B cell (primary cell): ENCODE data around the gene MBOAT7. TPM values are rescaled to one million over a fixed set of nuclear protein-coding genes. Genes with fewer than 3 reads are reported as not detected.

Experiments used
- ATAC-seq: fragments of 200-7000 bp; cut with Tn5 transposase; one replicate; pipeline ENCODE4 v1.10.0; 2021; ENCODE audit warnings: low read depth, mild to moderate bottlenecking, moderate number of reproducible peaks, moderate library complexity
- CTCF ChIA-PET: fragments of 350-600 bp; sonication (Branson Sonifier 250); formaldehyde crosslinking; loops from one replicate; lab custom pipeline; 2021; ENCODE audit warnings: antibody characterized with exemption, inconsistent platforms; lab: Charles Lee
- POLR2A ChIA-PET: fragments of 350-600 bp; sonication (Branson Sonifier 250); formaldehyde crosslinking; loops from one replicate; lab custom pipeline; 2021; ENCODE audit warnings: antibody characterized with exemption; lab: Charles Lee
- DNase-seq: peaks from one replicate; pipeline ENCODE4 v3.0.0; 2013
- H2AFZ ChIP-seq: 2 replicates; pipeline ENCODE4 v1.6.1; 2012; ENCODE audit warnings: mild to moderate bottlenecking, low read depth, low read length; ENCODE audit not compliant: insufficient read depth, poor library complexity, severe bottlenecking
- H3K27ac ChIP-seq, 2 donors: 1 replicate in 1 of 2; 2 replicates in 1 of 2; pipeline ENCODE4 v1.5.1; 2012 to 2013; ENCODE audit warnings: low read length in 2 of 2, mild to moderate bottlenecking in 2 of 2, moderate library complexity in 1 of 2
- H3K27me3 ChIP-seq, 4 experiments: fragments of 200-600 bp in 1 of 4; sonication (generic) in 1 of 4; replicated peaks in 1 of 4; 1 replicate in 2 of 4; 2 replicates in 2 of 4; pipeline versions ENCODE4 v1.6.1 to v1.7.0; 2013 to 2016; ENCODE audit warnings: low read length in 3 of 4, mild to moderate bottlenecking in 2 of 4, mixed read lengths in 1 of 4, moderate library complexity in 1 of 4; ENCODE audit not compliant: insufficient read depth in 4 of 4, control insufficient read depth in 3 of 4; ENCODE audit errors: control extremely low read depth in 1 of 4
- H3K36me3 ChIP-seq, 2 experiments: replicated peaks in 1 of 2; 1 replicate in 1 of 2; 2 replicates in 1 of 2; pipeline versions ENCODE4 v1.6.1 to v1.7.1; 2013; ENCODE audit warnings: low read length in 1 of 2; ENCODE audit not compliant: insufficient read depth in 2 of 2, control insufficient read depth in 1 of 2; ENCODE audit errors: control extremely low read depth in 1 of 2, extremely low read depth in 1 of 2
- H3K4me1 ChIP-seq, 2 donors: fragments of 200-600 bp in 1 of 2; sonication (generic) in 1 of 2; 1 replicate in 1 of 2; 2 replicates in 1 of 2; pipeline versions ENCODE4 v1.5.1 to v1.6.1; 2013 to 2017; ENCODE audit warnings: low read length in 2 of 2; ENCODE audit not compliant: control insufficient read depth in 2 of 2, insufficient read depth in 2 of 2
- H3K4me2 ChIP-seq: replicated peaks from 2 replicates; pipeline ENCODE3; 2012; ENCODE audit warnings: mild to moderate bottlenecking, low read depth, low read length; ENCODE audit not compliant: poor library complexity, severe bottlenecking
- H3K4me3 ChIP-seq, 5 experiments: fragments of 200-600 bp in 1 of 5; sonication (generic) in 1 of 5; 1 replicate in 3 of 5; 2 replicates in 2 of 5; pipeline versions ENCODE4 v1.5.1 to v1.7.0; 2011 to 2016; ENCODE audit warnings: low read length in 4 of 5, mild to moderate bottlenecking in 4 of 5, low read depth in 2 of 5, control low read depth in 1 of 5, moderate library complexity in 1 of 5; ENCODE audit not compliant: insufficient read depth in 1 of 5; ENCODE audit errors: control extremely low read depth in 1 of 5, extremely low read depth in 1 of 5
- H3K79me2 ChIP-seq: fragments of 200-600 bp; sonication (generic); one replicate; pipeline ENCODE4 v1.6.0; 2016; ENCODE audit warnings: low read length; ENCODE audit not compliant: control insufficient read depth, insufficient read depth
- H3K9ac ChIP-seq: fragments of 200-600 bp; sonication (generic); 2 replicates; pipeline ENCODE4 v1.6.1; 2017; ENCODE audit warnings: mild to moderate bottlenecking, low read length, moderate library complexity
- H3K9me3 ChIP-seq, 3 donors: one replicate each; pipeline versions ENCODE4 v1.6.1 to v1.7.1; 2013; ENCODE audit warnings: low read length in 2 of 3; ENCODE audit not compliant: control insufficient read depth in 2 of 3, insufficient read depth in 1 of 3; ENCODE audit errors: control extremely low read depth in 1 of 3
- H4K20me1 ChIP-seq: 2 replicates; pipeline ENCODE4 v1.6.0; 2012; ENCODE audit warnings: mild to moderate bottlenecking, low read length; ENCODE audit not compliant: insufficient read depth, control insufficient read depth, poor library complexity, severe bottlenecking
- H3K27ac Mint-ChIP-seq: one replicate; pipeline ENCODE4 v1.8.0; 2021; ENCODE audit warnings: mixed read lengths
- H3K27me3 Mint-ChIP-seq: one replicate; pipeline ENCODE4 v1.8.0; 2021; ENCODE audit warnings: mixed read lengths
- H3K4me1 Mint-ChIP-seq: one replicate; pipeline ENCODE4 v1.8.0; 2021; ENCODE audit warnings: mixed read lengths
- H3K4me3 Mint-ChIP-seq: one replicate; pipeline ENCODE4 v1.8.0; 2021; ENCODE audit warnings: mixed read lengths
- H3K9me3 Mint-ChIP-seq: one replicate; pipeline ENCODE4 v1.8.0; 2022; ENCODE audit warnings: mixed read lengths; ENCODE audit not compliant: insufficient read depth
- EZH2 ChIP-seq: IDR thresholded peaks from 2 replicates; pipeline ENCODE4 v1.6.1; 2012; ENCODE audit warnings: borderline replicate concordance, low read depth, mild to moderate bottlenecking, moderate library complexity, low read length; ENCODE audit not compliant: insufficient read depth, poor library complexity, severe bottlenecking
- WGBS: methylation state at CpG from one replicate; pipeline ENCODE4 v1.1.5; 2013; ENCODE audit warnings: missing lambda C conversion rate; ENCODE audit not compliant: insufficient coverage; 5-methylcytosine and 5-hydroxymethylcytosine counted together
- intact Hi-C: fragments of 100-400 bp; cut with micrococcal nuclease; formaldehyde crosslinking; loops from one replicate; pipeline ENCODE4 v1.10.0; 2022
- polyA plus RNA-seq: library from polyadenylated mRNA; depleted of rRNA; stranded (reverse); fragments of >200 nt; gene quantifications from 2 replicates; pipeline ENCODE4 v1.2.3, GENCODE V29; 2012
- total RNA-seq, 2 donors: library from RNA; stranded (reverse); fragments of 120-200 nt in 1 of 2; gene quantifications; 1 replicate in 1 of 2; 2 replicates in 1 of 2; pipeline versions ENCODE4 v1.2.3 to v1.2.4, GENCODE V29; 2013 to 2022
- TF ChIP-seq, protein P1 (sequence below): fragments of 200-600 bp; IDR thresholded peaks from one replicate; pipeline ENCODE4 v1.8.0; 2022; ENCODE audit warnings: antibody characterized with exemption, mild to moderate bottlenecking

Gene MBOAT7
- total and polyA plus RNA-seq, 2 donors (not counting 1 experiment from before 2014, with no cell fraction given), result 22.3 to 34.8 TPM

DNA sequence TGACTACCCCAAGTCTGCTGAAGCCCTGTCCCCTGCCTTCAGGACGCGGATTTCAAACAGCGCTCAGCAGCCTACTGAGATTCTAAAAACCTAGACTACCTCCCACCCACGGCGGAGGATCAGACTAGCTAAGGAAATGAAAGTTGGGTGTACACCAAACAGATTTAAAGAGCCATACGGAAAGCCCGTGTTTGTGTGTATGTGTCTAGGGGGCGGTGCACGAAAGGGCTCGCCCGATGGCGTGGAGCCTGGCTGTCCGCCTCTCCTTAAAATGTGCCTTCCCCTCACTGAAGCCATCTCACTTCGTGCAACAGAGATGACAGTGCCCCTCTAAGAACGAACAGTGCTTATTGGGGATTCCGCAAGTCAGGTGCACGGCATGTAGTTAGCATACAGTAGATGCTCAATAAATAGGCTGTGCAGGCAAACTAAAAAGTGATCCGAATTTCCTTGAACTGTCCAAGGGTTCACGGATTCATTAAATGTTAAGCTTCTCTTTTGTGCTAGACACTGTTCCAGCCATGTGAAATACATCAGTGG is 30.5 kb downstream of the MBOAT7 start:
- Histone ChIP-seq H3K27ac (peak overlapping the region; percentile 70 to 81), H3K4me3 (peak overlapping the region; percentile 67 to 95 (median 79)), H3K9ac (peak overlapping the region; percentile 89), H3K79me2 (peaks cover 27% of the 10 kb centered on the region), H3K27me3 (no peaks in the 10 kb centered on the region), H4K20me1 (peaks cover 47% of the 10 kb centered on the region), H3K9me3 (no peaks in the 10 kb centered on the region), H3K4me1 (peaks cover 30 to 43% of the 10 kb centered on the region in 2 donors), H3K4me2 (peak overlapping the region; percentile 88), H3K36me3 (peaks cover 2 to 47% of the 10 kb centered on the region in 2 experiments), H2AFZ (peak overlapping the region; percentile 95)
- DNase-seq (peak; percentile 52), ATAC-seq (no peak)
- peak overlapping the region; percentile 100 for H3K4me3 Mint-ChIP-seq
- ChIA-PET POLR2A (interaction anchor here (0.7 to 2.7 kb wide), 6 partner anchors 11 to 1181 kb away, joined by 3 to 24 read pairs (median 8); partner anchors contain the start of genes CNOT3, KMT5C, MBOAT7 and PRPF31), CTCF (interaction anchor here (0.7 to 1.9 kb wide), 10 partner anchors 9 to 320 kb away, joined by 3 to 8 read pairs (median 5); partner anchors contain the start of genes CNOT3, MBOAT7 and TSEN34)
- H3K27ac Mint-ChIP-seq, result peak overlapping the region; percentile 100
- 6% methylated on average over 8 of the region's 19 CpGs for WGBS
- peaks cover 3% of the 10 kb centered on the region for H3K27me3 Mint-ChIP-seq
- intact Hi-C loops, result loop anchor here (1.0 to 2.0 kb wide), 6 partner anchors 9 to 290 kb away; partner anchors contain the start of genes CNOT3, LENG8, NDUFA3 and PRPF31
- TF ChIP-seq, protein P1, sequence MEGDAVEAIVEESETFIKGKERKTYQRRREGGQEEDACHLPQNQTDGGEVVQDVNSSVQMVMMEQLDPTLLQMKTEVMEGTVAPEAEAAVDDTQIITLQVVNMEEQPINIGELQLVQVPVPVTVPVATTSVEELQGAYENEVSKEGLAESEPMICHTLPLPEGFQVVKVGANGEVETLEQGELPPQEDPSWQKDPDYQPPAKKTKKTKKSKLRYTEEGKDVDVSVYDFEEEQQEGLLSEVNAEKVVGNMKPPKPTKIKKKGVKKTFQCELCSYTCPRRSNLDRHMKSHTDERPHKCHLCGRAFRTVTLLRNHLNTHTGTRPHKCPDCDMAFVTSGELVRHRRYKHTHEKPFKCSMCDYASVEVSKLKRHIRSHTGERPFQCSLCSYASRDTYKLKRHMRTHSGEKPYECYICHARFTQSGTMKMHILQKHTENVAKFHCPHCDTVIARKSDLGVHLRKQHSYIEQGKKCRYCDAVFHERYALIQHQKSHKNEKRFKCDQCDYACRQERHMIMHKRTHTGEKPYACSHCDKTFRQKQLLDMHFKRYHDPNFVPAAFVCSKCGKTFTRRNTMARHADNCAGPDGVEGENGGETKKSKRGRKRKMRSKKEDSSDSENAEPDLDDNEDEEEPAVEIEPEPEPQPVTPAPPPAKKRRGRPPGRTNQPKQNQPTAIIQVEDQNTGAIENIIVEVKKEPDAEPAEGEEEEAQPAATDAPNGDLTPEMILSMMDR, result no peak
- TF ChIP-seq EZH2, result no peak
- no peaks in the 10 kb centered on the region for H3K9me3 Mint-ChIP-seq
- H3K4me1 Mint-ChIP-seq, result peaks cover 42% of the 10 kb centered on the region

DNA sequence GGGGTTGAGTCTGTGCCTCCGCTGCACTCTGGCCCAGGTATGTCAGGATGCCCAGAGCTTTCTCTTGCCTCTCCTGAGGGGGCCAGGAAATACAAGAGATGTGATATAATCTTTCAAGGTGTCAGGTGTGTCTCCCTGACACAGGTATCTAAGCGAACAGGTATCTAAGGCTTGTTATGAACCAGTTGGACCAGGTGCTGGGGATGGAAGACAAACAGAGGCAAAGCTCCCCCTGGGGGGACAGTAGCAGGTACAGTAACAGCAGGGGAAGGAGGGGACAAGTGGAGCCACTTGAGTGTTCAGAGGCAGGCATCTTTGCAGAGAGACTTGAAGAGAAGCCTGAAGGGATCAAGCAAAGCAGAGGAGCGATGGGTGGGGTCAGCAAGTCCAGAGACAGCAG is 32.4 kb downstream of the MBOAT7 start:
- no peak overlapping the region for H3K27ac ChIP-seq
- CTCF ChIA-PET, result no interaction called here
- WGBS, result 100% methylated on average over 3 of the region's 3 CpGs
- peak overlapping the region; percentile 43 for H3K4me3 Mint-ChIP-seq
- TF ChIP-seq, protein P1, result no peak
- no peak for TF ChIP-seq EZH2
- no peaks in the 10 kb centered on the region for H3K27me3 ChIP-seq
- intact Hi-C loops, result no loop called here
- DNase-seq (no peak), ATAC-seq (no peak)
- H4K20me1 ChIP-seq, result peaks cover 63% of the 10 kb centered on the region
- H3K4me2 ChIP-seq, result no peak overlapping the region
- H3K36me3 ChIP-seq, result peaks cover 2 to 57% of the 10 kb centered on the region in 2 experiments
- H3K9me3 ChIP-seq, result no peaks in the 10 kb centered on the region
- H3K9ac ChIP-seq, result no peak overlapping the region
- no peaks in the 10 kb centered on the region for H3K27me3 Mint-ChIP-seq
- no peaks in the 10 kb centered on the region for H3K9me3 Mint-ChIP-seq
- peaks cover 27% of the 10 kb centered on the region for H3K79me2 ChIP-seq
- peak overlapping the region; percentile 50 for H3K27ac Mint-ChIP-seq
- H3K4me3 ChIP-seq, result no peak overlapping the region
- H2AFZ ChIP-seq, result no peak overlapping the region
- POLR2A ChIA-PET, result interaction anchor here (1.1 kb wide), 1 partner anchor 20 kb away, joined by 5 read pairs; the partner anchor contains the start of gene CNOT3
- peaks cover 22 to 31% of the 10 kb centered on the region in 2 donors for H3K4me1 ChIP-seq
- peaks cover 33% of the 10 kb centered on the region for H3K4me1 Mint-ChIP-seq
